ENCODE measurements around the gene PBX4. TPM values are rescaled to one million over a fixed set of nuclear protein-coding genes. Genes with fewer than 3 reads are reported as not detected.

PBX4 gene
- total and polyA plus RNA-seq, 2 of the 8 experiments (the other 6 are each of a cell fraction or from before 2014, with no cell fraction given) = 3.4 to 3.8 TPM

DNA sequence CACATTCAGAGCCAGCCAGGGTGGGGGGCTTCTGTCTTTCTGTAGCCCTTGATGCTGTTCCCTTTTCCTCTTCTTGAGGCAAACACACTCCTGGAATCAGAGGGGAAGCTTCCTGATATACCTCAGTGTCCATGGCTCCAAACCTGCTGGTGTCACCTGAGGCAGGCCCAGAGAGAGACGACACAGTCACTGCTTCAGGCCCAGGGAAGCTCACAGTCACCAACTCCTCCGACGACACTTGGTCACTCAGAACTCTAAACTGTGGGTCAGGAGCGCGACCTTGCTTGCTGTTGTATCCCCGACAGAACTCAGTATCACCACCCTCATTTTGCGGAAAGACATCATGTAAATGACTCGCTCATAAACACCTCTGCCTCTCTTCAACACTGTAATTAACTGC lies 43.9 kb upstream of the PBX4 start (continued):
- no peak for TF ChIP-seq CBX8 (IDR thresholded peaks at IDR 0.05; ENCODE audit: borderline replicate concordance, low read depth, low read length)
- TF ChIP-seq GTF2F1 (IDR thresholded peaks at IDR 0.05; ENCODE audit: borderline replicate concordance, low read depth, low read length) = no peak
